Measurements from ENCODE around the gene AGAP3.

AGAP3 gene

DNA sequence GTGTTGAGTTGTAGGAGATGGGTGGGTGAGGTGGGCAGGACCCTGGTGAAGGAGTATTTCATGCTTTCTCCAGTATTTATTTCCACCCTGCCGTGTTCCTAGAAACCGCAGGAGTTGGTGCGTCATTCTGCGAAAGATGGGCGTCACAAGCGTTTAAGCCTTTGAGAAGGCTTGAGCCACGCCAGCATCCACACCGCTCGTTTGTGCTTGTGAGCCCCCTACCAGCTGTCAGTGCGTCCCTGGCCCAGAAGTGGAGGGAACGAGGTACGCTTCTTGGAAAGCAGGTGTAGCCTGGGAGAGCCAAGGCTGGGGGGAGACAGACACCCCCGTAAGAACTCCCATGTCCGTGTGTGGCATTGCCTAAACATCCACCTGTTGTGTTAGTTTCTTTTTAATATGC, 5.7 kb downstream of the AGAP3 start:
- H3K18ac ChIP-seq (ENCODE audit: low read length), result peak overlapping the region; percentile 3
- peaks cover 24% of the 10 kb centered on the region for H3K79me2 ChIP-seq (ENCODE audit: control insufficient read depth, insufficient read depth, low read length, poor library complexity)
- peaks cover 5 to 7% of the 10 kb centered on the region in 2 experiments for H3K36me3 ChIP-seq (ENCODE audit: control insufficient read depth in 1 of 2, insufficient read depth in 2 of 2, low read length in 2 of 2)
- H3K9me3 ChIP-seq (ENCODE audit: insufficient read depth, low read depth, low read length), result no peaks in the 10 kb centered on the region
- DNase-seq, result no peak
- peak overlapping the region; percentile 15 for H2AFZ ChIP-seq (ENCODE audit: insufficient read depth, low read length, poor library complexity)
- no peak overlapping the region for H2BK120ac ChIP-seq (ENCODE audit: insufficient read depth, low read length, poor library complexity)
- no peak overlapping the region for H3K4me3 ChIP-seq (ENCODE audit: low read depth, low read length)
- WGBS (ENCODE audit: extremely low coverage, insufficient coverage, insufficient read length), result no CpG with 5 or more reads among the region's 14 CpGs
- H3K4ac ChIP-seq (ENCODE audit: low read depth, low read length), result peak overlapping the region; percentile 16
- H4K8ac ChIP-seq (ENCODE audit: low read depth, low read length), result no peak overlapping the region
- no peak overlapping the region for H2BK5ac ChIP-seq (ENCODE audit: low read depth, low read length, poor library complexity)
- H3K14ac ChIP-seq (ENCODE audit: low read length), result no peak overlapping the region
- H3K4me1 ChIP-seq (ENCODE audit: control insufficient read depth in 1 of 2, insufficient read depth in 2 of 2, low read length in 2 of 2), result peaks cover 27 to 36% of the 10 kb centered on the region in 2 experiments
- no peak overlapping the region for H3K23ac ChIP-seq (ENCODE audit: low read length)
- no peak overlapping the region for H3K27ac ChIP-seq (ENCODE audit: low read depth, low read length)
- no peak overlapping the region for H3K9ac ChIP-seq (ENCODE audit: low read length)
- H4K91ac ChIP-seq (ENCODE audit: low read depth, low read length), result no peak overlapping the region
- H3K79me1 ChIP-seq (ENCODE audit: low read length), result peaks cover 13% of the 10 kb centered on the region
- H3K4me2 ChIP-seq (ENCODE audit: low read length), result no peak overlapping the region
- no peaks in the 10 kb centered on the region for H3K27me3 ChIP-seq (ENCODE audit: insufficient read depth, low read length)
- H4K12ac ChIP-seq (ENCODE audit: low read depth, low read length), result no peak overlapping the region
- H2BK12ac ChIP-seq (ENCODE audit: low read length), result no peak overlapping the region
- no peak overlapping the region for H2AK5ac ChIP-seq (ENCODE audit: low read length)

DNA sequence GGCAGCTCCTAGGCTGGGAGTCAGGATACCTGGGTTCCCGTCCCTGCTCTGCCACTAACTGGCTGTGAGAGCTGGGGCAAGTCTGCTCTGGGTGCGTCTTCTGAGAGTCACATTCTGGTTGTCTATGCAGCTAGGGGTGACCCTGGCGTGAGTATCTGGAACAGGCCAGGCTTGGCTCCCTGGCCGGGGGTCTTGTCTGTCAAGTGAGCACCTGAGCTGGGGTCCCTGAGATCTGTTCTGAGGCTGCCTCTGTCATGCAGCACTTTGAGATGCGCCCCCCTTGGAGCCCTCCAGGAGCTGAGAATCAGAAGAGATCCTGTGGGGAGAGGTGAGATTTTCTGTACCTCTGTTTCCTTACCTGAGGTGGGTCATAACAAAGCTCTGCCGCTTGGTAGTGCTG, 7.5 kb downstream of the AGAP3 start:
- no peak overlapping the region for H2AK5ac ChIP-seq (ENCODE audit: low read length)
- H2AFZ ChIP-seq (ENCODE audit: insufficient read depth, low read length, poor library complexity), result no peak overlapping the region
- H3K79me1 ChIP-seq (ENCODE audit: low read length), result peaks cover 6% of the 10 kb centered on the region
- peaks cover 22 to 23% of the 10 kb centered on the region in 2 experiments for H3K4me1 ChIP-seq (ENCODE audit: control insufficient read depth in 1 of 2, insufficient read depth in 2 of 2, low read length in 2 of 2)
- no CpG with 5 or more reads among the region's 6 CpGs for WGBS (ENCODE audit: extremely low coverage, insufficient coverage, insufficient read length)
- no peak overlapping the region for H3K9ac ChIP-seq (ENCODE audit: low read length)
- H4K91ac ChIP-seq (ENCODE audit: low read depth, low read length), result no peak overlapping the region
- no peak overlapping the region for H3K27ac ChIP-seq (ENCODE audit: low read depth, low read length)
- no peak overlapping the region for H3K4me2 ChIP-seq (ENCODE audit: low read length)
- H3K79me2 ChIP-seq (ENCODE audit: control insufficient read depth, insufficient read depth, low read length, poor library complexity), result peaks cover 12% of the 10 kb centered on the region
- no peak overlapping the region for H4K12ac ChIP-seq (ENCODE audit: low read depth, low read length)
- peaks cover 5 to 9% of the 10 kb centered on the region in 2 experiments for H3K36me3 ChIP-seq (ENCODE audit: control insufficient read depth in 1 of 2, insufficient read depth in 2 of 2, low read length in 2 of 2)
- no peaks in the 10 kb centered on the region for H3K9me3 ChIP-seq (ENCODE audit: insufficient read depth, low read depth, low read length)
- no peak overlapping the region for H2BK120ac ChIP-seq (ENCODE audit: insufficient read depth, low read length, poor library complexity)
- H3K4me3 ChIP-seq (ENCODE audit: low read depth, low read length), result no peak overlapping the region
- no peak overlapping the region for H4K8ac ChIP-seq (ENCODE audit: low read depth, low read length)
- H2BK5ac ChIP-seq (ENCODE audit: low read depth, low read length, poor library complexity), result no peak overlapping the region
- H3K4ac ChIP-seq (ENCODE audit: low read depth, low read length), result peak overlapping the region; percentile 46
- H2BK12ac ChIP-seq (ENCODE audit: low read length), result no peak overlapping the region
- no peaks in the 10 kb centered on the region for H3K27me3 ChIP-seq (ENCODE audit: insufficient read depth, low read length)
- no peak for DNase-seq
- no peak overlapping the region for H3K23ac ChIP-seq (ENCODE audit: low read length)
- no peak overlapping the region for H3K14ac ChIP-seq (ENCODE audit: low read length)
- H3K18ac ChIP-seq (ENCODE audit: low read length), result no peak overlapping the region

DNA sequence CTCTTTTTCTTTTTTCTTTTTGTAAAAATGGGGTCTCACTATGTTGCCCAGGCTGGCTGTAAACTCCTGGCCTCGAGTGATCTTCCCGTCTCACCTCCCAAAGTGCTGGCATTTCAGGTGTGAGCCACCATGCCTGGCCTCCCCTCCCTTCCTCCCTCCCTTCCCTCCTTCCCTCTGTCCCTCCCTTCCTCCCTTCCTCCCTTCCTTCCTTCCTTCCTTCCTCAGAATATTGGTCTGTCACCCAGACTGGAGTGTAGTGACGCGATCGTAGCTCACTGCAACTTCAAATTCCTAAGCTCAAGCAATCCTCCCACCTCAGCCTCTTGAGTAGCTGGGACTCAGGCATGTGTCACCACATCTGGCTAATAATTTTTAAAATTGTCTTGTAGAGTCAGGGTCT, 8.4 kb downstream of the AGAP3 start:
- H2BK5ac ChIP-seq (ENCODE audit: low read depth, low read length, poor library complexity), result no peak overlapping the region
- no peak overlapping the region for H2BK120ac ChIP-seq (ENCODE audit: insufficient read depth, low read length, poor library complexity)
- no peak overlapping the region for H3K23ac ChIP-seq (ENCODE audit: low read length)
- H3K9ac ChIP-seq (ENCODE audit: low read length), result no peak overlapping the region
- H3K4me3 ChIP-seq (ENCODE audit: low read depth, low read length), result no peak overlapping the region
- no peaks in the 10 kb centered on the region for H3K27me3 ChIP-seq (ENCODE audit: insufficient read depth, low read length)
- H4K91ac ChIP-seq (ENCODE audit: low read depth, low read length), result no peak overlapping the region
- WGBS (ENCODE audit: extremely low coverage, insufficient coverage, insufficient read length), result no CpG with 5 or more reads among the region's 5 CpGs
- H3K4me2 ChIP-seq (ENCODE audit: low read length), result no peak overlapping the region
- no peak overlapping the region for H4K12ac ChIP-seq (ENCODE audit: low read depth, low read length)
- no peak overlapping the region for H2BK12ac ChIP-seq (ENCODE audit: low read length)
- H3K18ac ChIP-seq (ENCODE audit: low read length), result no peak overlapping the region
- H3K14ac ChIP-seq (ENCODE audit: low read length), result no peak overlapping the region
- H3K4me1 ChIP-seq (ENCODE audit: control insufficient read depth in 1 of 2, insufficient read depth in 2 of 2, low read length in 2 of 2), result peaks cover 13 to 14% of the 10 kb centered on the region in 2 experiments
- H4K8ac ChIP-seq (ENCODE audit: low read depth, low read length), result no peak overlapping the region
- H3K27ac ChIP-seq (ENCODE audit: low read depth, low read length), result no peak overlapping the region
- peaks cover under 1% of the 10 kb centered on the region for H3K79me1 ChIP-seq (ENCODE audit: low read length)
- H3K9me3 ChIP-seq (ENCODE audit: insufficient read depth, low read depth, low read length), result no peaks in the 10 kb centered on the region
- H2AK5ac ChIP-seq (ENCODE audit: low read length), result no peak overlapping the region
- no peak for DNase-seq
- no peak overlapping the region for H3K4ac ChIP-seq (ENCODE audit: low read depth, low read length)
- peaks cover 5 to 9% of the 10 kb centered on the region in 2 experiments for H3K36me3 ChIP-seq (ENCODE audit: control insufficient read depth in 1 of 2, insufficient read depth in 2 of 2, low read length in 2 of 2)
- H2AFZ ChIP-seq (ENCODE audit: insufficient read depth, low read length, poor library complexity), result no peak overlapping the region
- peaks cover 9% of the 10 kb centered on the region for H3K79me2 ChIP-seq (ENCODE audit: control insufficient read depth, insufficient read depth, low read length, poor library complexity)

DNA sequence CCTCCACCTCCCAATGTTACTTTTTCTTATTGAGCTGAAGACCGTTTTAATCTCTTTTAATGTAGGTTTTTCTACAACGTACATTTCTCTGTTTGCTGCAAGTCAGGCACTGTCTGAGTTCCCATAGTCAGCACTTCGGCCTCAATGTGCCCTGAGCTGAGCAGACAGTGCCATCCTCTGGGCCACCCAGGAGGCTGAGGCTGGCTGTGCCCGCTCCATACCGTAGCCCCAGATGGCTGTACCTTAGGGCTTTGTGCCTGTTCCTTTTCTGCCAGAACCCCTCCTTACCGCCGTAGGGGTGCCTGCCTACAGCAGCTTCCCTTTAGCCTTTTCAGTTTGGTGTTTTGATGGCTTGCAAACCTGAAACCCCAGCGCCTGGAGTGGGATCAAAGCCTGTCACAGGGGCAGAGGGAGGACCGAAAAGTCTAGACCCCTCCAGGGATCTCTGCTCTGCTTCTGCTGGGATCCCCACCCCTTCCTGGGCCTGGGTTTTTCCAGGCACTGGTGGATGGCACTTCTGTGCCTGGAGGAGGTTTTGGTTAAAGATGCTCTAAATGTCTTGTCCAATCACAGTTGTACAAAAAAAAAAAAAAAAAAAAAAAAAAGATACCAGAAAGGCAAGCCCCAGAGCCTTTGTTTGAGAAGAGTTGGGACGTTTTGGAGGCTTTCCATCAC, 9.0 kb downstream of the AGAP3 start:
- Histone ChIP-seq H2AFZ (ENCODE audit: insufficient read depth, low read length, poor library complexity) (no peak overlapping the region), H4K12ac (ENCODE audit: low read depth, low read length) (no peak overlapping the region), H3K4ac (ENCODE audit: low read depth, low read length) (peak overlapping the region; percentile 8), H2BK120ac (ENCODE audit: insufficient read depth, low read length, poor library complexity) (no peak overlapping the region), H3K9me3 (ENCODE audit: insufficient read depth, low read depth, low read length) (no peaks in the 10 kb centered on the region), H3K79me1 (ENCODE audit: low read length) (no peaks in the 10 kb centered on the region), H3K4me2 (ENCODE audit: low read length) (no peak overlapping the region), H3K4me3 (ENCODE audit: low read depth, low read length) (no peak overlapping the region), H2AK5ac (ENCODE audit: low read length) (no peak overlapping the region), H3K36me3 (ENCODE audit: control insufficient read depth in 1 of 2, insufficient read depth in 2 of 2, low read length in 2 of 2) (peaks cover 5 to 12% of the 10 kb centered on the region in 2 experiments), H3K27ac (ENCODE audit: low read depth, low read length) (no peak overlapping the region), H3K27me3 (ENCODE audit: insufficient read depth, low read length) (no peaks in the 10 kb centered on the region), H4K8ac (ENCODE audit: low read depth, low read length) (no peak overlapping the region), H3K23ac (ENCODE audit: low read length) (no peak overlapping the region), H3K79me2 (ENCODE audit: control insufficient read depth, insufficient read depth, low read length, poor library complexity) (peaks cover 8% of the 10 kb centered on the region), H3K14ac (ENCODE audit: low read length) (no peak overlapping the region), H3K4me1 (ENCODE audit: control insufficient read depth in 1 of 2, insufficient read depth in 2 of 2, low read length in 2 of 2) (peaks cover 8 to 11% of the 10 kb centered on the region in 2 experiments), H3K9ac (ENCODE audit: low read length) (no peak overlapping the region), H2BK12ac (ENCODE audit: low read length) (no peak overlapping the region), H2BK5ac (ENCODE audit: low read depth, low read length, poor library complexity) (no peak overlapping the region), H4K91ac (ENCODE audit: low read depth, low read length) (no peak overlapping the region), H3K18ac (ENCODE audit: low read length) (no peak overlapping the region)
- DNase-seq, result no peak
- no CpG with 5 or more reads among the region's 10 CpGs for WGBS (ENCODE audit: extremely low coverage, insufficient coverage, insufficient read length)

All from trophoblast cell (in vitro differentiated cells and primary cell).